Measurements from ENCODE around the gene RPS27A.
"Not testable (repeated sequence)": the region's sequence is repeated elsewhere in the genome, so short reads cannot be mapped to it uniquely, and the experiment has no call there.

DNA sequence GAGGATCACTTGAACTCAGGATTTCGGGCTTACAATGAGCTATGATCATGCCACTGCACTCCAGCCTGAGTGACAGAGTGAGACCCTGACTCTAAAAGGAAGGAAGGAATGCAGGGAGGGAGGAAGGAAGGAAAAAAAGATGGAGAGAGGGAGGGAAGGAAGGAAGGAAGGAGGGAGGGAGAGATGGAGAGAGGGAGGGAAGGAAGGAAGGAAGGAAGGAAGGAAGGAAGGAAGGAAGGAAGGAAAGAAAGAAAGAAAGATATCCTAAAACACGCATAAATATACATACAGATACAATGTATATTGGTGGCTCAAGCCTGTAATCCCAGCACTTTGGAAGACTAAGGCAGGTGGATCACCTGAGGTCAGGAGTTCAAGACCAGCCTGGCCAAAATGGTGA lies 41.9 kb downstream of the RPS27A start:
- TF ChIP-seq EZH2 (IDR thresholded peaks at IDR 0.05; ENCODE audit: insufficient read depth, poor library complexity, severe bottlenecking); EZH2phosphoT487 (IDR thresholded peaks at IDR 0.05; ENCODE audit: insufficient read depth, low read depth): not testable (repeated sequence)

All from GM23248 (cell line).